ENCODE measurements around the gene MAN2A2.

- TF ChIP-seq CTCF (IDR thresholded peaks at IDR 0.05) = no peak
- TF ChIP-seq POLR2A (IDR thresholded peaks at IDR 0.05) = no peak
Observed at GRCh38 chr15:90918835-90919234, 15.7 kb downstream of the MAN2A2 start.

Data from right lobe of liver (tissue), 4 donors.